ENCODE measurements around the gene OPCML. TPM values are rescaled to one million over a fixed set of nuclear protein-coding genes. Genes with fewer than 3 reads are reported as not detected.

The OPCML gene
- total RNA-seq, 4 donors from 2014 or later, result 0.15 TPM; not detected in 3

DNA sequence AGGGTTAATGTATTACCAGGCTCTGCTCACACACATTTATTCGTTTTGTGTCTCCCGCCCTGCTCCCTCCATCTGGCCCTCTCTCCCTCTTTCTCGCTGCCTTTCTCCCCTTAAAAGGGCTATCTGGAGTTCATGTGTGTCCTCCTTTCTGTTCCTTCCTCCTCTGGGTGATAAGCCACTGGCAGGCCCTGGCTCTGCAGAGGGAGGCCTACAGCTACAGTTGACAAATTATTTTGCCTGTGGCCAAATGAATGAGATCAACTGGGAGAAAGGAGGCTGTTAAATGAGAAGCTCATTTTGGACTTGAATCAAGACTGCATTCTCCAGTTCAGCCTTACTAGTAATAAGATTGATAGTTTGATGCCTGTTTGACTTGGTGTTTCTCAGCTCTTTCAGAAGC is 17.5 kb upstream of the OPCML start:
- H3K27ac ChIP-seq, result no peak overlapping the region
- DNase-seq (ENCODE audit: low spot score in 2 of 2), result no peak

DNA sequence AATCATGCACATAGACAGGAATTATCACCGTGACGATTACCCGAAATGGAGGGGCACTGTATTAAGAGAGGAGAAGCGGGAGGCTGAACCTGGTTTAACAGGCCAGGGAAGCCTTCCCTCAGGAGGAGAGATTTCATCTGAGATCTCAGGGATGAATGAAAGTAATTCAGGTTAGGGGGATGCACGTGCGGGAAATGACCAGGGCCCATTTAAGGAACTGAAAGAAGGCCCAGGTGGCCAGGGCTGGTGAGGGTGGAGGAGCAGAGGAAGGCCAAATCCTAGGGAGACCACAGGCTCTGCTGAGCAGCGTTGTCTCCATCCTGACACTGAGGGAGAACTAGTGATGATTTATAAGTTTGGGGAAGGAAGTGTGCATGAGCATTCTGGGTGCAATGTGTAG is 16.3 kb upstream of the OPCML start:
- Histone ChIP-seq H3K36me3 (no peaks in the 10 kb centered on the region), H3K4me1 (no peaks in the 10 kb centered on the region), H3K27ac (no peak overlapping the region), H3K9me3 (no peaks in the 10 kb centered on the region), H3K4me3 (no peak overlapping the region), H3K27me3 (no peaks in the 10 kb centered on the region)
- WGBS, result 83% methylated on average over 7 of the region's 7 CpGs
- no peak for DNase-seq (ENCODE audit: low spot score in 2 of 2)
- TF ChIP-seq POLR2A (IDR thresholded peaks at IDR 0.05), result no peak

More for the DNA sequence above, 17.5 kb upstream of the OPCML start:
- 67% methylated on average over 3 of the region's 3 CpGs for WGBS
- Histone ChIP-seq H3K9me3 (no peaks in the 10 kb centered on the region), H3K4me3 (no peak overlapping the region), H3K27me3 (no peaks in the 10 kb centered on the region), H3K4me1 (no peaks in the 10 kb centered on the region), H3K36me3 (no peaks in the 10 kb centered on the region)
- TF ChIP-seq EP300 (IDR thresholded peaks at IDR 0.05) (no peak), POLR2AphosphoS5 (IDR thresholded peaks at IDR 0.05) (no peak), POLR2A (IDR thresholded peaks at IDR 0.05) (no peak)
- TF ChIP-seq, protein P1, sequence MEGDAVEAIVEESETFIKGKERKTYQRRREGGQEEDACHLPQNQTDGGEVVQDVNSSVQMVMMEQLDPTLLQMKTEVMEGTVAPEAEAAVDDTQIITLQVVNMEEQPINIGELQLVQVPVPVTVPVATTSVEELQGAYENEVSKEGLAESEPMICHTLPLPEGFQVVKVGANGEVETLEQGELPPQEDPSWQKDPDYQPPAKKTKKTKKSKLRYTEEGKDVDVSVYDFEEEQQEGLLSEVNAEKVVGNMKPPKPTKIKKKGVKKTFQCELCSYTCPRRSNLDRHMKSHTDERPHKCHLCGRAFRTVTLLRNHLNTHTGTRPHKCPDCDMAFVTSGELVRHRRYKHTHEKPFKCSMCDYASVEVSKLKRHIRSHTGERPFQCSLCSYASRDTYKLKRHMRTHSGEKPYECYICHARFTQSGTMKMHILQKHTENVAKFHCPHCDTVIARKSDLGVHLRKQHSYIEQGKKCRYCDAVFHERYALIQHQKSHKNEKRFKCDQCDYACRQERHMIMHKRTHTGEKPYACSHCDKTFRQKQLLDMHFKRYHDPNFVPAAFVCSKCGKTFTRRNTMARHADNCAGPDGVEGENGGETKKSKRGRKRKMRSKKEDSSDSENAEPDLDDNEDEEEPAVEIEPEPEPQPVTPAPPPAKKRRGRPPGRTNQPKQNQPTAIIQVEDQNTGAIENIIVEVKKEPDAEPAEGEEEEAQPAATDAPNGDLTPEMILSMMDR (IDR thresholded peaks at IDR 0.05), result no peak

DNA sequence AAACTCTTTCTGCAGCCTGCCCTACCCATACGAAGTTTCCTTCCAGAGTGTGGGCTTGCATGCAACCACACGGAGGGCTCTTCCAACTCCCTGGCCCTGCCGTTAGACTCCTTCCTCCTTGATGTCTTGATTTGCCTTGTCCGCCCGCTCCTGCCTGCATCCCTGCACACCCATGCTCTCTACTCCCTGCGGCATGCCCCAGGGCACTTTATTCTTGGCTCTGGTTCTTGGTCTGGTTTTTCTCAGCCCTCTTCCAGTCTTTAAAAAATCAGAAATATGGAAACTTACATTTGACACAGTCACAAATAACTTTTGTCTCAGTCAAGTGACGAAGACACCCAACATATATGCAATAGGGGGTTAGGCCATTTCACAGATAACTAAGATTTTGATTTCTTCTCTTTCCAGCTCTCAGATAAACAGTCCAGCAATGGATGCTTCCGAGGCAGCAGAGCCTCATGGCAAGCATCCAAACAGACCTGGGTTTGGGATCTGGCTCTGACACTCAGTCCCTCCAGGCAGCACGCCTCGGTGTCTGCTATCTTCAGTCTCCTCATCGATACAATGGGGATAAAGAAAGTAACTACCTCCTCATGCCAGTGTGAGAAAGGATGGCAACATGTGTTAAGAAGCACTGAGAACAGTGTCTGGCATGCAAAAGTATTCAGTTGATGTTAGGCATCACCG is 15.7 kb upstream of the OPCML start:
- TF ChIP-seq, protein P1 (IDR thresholded peaks at IDR 0.05), result no peak
- no peak for TF ChIP-seq EP300 (IDR thresholded peaks at IDR 0.05)
- TF ChIP-seq POLR2AphosphoS5 (IDR thresholded peaks at IDR 0.05), result no peak
- TF ChIP-seq POLR2A (IDR thresholded peaks at IDR 0.05), result no peak
- H3K4me1 ChIP-seq, result no peaks in the 10 kb centered on the region
- DNase-seq (ENCODE audit: low spot score in 2 of 2), result no peak
- 68% methylated on average over 12 of the region's 12 CpGs for WGBS
- no peak overlapping the region for H3K4me3 ChIP-seq
- no peaks in the 10 kb centered on the region for H3K36me3 ChIP-seq
- no peak overlapping the region for H3K27ac ChIP-seq
- H3K9me3 ChIP-seq, result no peaks in the 10 kb centered on the region
- no peaks in the 10 kb centered on the region for H3K27me3 ChIP-seq

DNA sequence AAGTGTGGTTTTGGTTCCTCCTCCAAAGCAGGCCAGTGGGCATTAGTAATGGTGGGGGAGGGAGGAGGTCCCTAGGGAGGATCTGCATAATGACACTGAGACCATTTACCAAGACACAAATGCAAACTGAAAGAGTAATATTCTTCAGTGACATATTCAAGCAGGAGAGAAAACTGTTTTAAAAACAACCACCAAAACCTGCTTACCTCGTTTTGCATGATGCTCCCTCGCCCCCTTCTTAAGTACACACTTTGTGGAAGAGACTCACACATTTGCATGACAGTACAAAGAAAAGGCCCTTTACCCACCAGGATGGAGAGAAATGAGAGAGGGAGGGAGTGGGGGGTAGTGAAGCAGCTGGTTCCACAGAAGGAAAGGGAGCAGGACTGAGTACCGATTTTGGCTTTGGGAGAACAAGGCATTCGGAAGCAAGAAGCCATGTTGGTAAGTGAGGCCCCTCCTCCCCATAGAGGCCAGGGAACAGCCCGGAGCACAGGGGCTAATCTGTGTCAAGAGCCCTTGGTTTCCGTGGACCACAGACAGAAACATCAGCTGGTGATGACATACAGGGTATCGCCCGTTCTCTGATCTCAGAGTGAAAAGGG is 13.0 kb upstream of the OPCML start:
- no peaks in the 10 kb centered on the region for H3K36me3 ChIP-seq
- no peaks in the 10 kb centered on the region for H3K9me3 ChIP-seq
- H3K4me1 ChIP-seq, result no peaks in the 10 kb centered on the region
- DNase-seq (ENCODE audit: low spot score in 2 of 2), result no peak
- no peak overlapping the region for H3K27ac ChIP-seq
- 79% methylated on average over 8 of the region's 8 CpGs for WGBS
- no peaks in the 10 kb centered on the region for H3K27me3 ChIP-seq
- H3K4me3 ChIP-seq, result no peak overlapping the region
- no peak for TF ChIP-seq POLR2AphosphoS5 (IDR thresholded peaks at IDR 0.05)
- no peak for TF ChIP-seq POLR2A (IDR thresholded peaks at IDR 0.05)
- TF ChIP-seq, protein P1 (IDR thresholded peaks at IDR 0.05), result no peak
- TF ChIP-seq EP300 (IDR thresholded peaks at IDR 0.05), result no peak

DNA sequence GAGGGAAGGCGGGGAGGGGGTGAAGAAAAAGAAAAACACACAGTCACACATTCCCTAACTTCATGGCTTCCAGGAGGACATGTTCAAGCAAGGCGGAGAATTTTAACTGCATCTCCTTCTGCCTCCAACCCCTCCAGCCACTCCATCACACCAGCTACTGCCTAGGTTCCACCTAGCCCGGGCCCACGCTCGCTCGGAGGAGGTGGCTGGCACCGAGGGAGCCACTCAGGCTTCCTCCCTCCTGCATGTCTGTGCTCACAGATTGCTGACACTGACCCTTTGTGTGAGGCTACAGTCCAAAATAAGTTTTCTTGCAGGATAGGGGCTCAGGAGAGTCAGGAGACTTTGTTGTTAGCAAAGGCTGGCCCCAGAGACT is 9.4 kb upstream of the OPCML start:
- H3K27ac ChIP-seq, result no peak overlapping the region
- no peak overlapping the region for H3K4me3 ChIP-seq
- TF ChIP-seq POLR2A (IDR thresholded peaks at IDR 0.05), result no peak
- TF ChIP-seq, protein P1 (IDR thresholded peaks at IDR 0.05), result no peak
- TF ChIP-seq POLR2AphosphoS5 (IDR thresholded peaks at IDR 0.05), result no peak
- no peak for TF ChIP-seq EP300 (IDR thresholded peaks at IDR 0.05)
- no peaks in the 10 kb centered on the region for H3K36me3 ChIP-seq
- H3K27me3 ChIP-seq, result no peaks in the 10 kb centered on the region
- DNase-seq (ENCODE audit: low spot score in 2 of 2), result no peak
- WGBS, result 25% methylated on average over 7 of the region's 7 CpGs
- no peaks in the 10 kb centered on the region for H3K9me3 ChIP-seq
- H3K4me1 ChIP-seq, result no peaks in the 10 kb centered on the region

Data from suprapubic skin (tissue), 4 donors.